Measurements from ENCODE around the gene CBR3.

DNA sequence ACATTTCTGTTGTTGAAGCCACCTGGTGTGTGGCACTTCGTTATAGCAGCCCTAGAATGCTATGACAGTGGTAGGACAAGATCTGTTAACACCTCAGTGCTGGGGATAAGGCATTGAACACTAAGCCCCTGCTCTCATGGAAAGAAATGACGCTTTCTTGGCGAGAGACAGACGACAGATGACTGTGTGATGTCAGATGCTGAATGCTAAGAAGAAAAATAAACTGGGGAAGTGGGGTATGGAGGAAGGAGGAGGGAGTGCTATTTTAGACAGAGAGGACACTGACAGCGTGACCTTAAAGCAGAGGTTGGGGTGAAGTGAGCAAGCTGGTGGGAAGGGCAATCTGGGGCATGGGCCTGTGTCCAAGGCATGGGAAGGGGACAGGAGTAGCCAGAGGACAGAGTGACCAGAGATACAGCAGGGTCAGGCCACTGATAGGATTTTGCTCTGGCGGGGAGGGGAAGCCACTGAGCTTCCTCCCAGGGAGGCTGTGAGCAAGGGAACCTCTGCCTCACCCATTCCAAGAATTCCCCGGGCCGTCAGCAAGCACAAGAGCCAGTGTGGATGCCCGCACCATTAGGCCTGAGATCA is 37.0 kb downstream of the CBR3 start:
- no peak for TF ChIP-seq POLR2AphosphoS5 (IDR thresholded peaks at IDR 0.05; ENCODE audit: insufficient read depth, low read depth, low read length)
- TF ChIP-seq, protein P1, sequence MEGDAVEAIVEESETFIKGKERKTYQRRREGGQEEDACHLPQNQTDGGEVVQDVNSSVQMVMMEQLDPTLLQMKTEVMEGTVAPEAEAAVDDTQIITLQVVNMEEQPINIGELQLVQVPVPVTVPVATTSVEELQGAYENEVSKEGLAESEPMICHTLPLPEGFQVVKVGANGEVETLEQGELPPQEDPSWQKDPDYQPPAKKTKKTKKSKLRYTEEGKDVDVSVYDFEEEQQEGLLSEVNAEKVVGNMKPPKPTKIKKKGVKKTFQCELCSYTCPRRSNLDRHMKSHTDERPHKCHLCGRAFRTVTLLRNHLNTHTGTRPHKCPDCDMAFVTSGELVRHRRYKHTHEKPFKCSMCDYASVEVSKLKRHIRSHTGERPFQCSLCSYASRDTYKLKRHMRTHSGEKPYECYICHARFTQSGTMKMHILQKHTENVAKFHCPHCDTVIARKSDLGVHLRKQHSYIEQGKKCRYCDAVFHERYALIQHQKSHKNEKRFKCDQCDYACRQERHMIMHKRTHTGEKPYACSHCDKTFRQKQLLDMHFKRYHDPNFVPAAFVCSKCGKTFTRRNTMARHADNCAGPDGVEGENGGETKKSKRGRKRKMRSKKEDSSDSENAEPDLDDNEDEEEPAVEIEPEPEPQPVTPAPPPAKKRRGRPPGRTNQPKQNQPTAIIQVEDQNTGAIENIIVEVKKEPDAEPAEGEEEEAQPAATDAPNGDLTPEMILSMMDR (IDR thresholded peaks at IDR 0.05; ENCODE audit: extremely low read depth in 1 of 2, insufficient read depth in 1 of 2, low read depth in 1 of 2, low read length in 2 of 2) = no peak

Data from endothelial cell of umbilical vein (primary cell).